ENCODE measurements around the gene MBD6.
"Not testable (repeated sequence)": the region's sequence is repeated elsewhere in the genome, so short reads cannot be mapped to it uniquely, and the experiment has no call there.

MBD6 gene

GRCh38 chr12:57513677-57514076 is 8.9 kb upstream of the MBD6 start:
- in situ Hi-C loops (cut with MboI; ENCODE audit: low sequenced_read_pairs) = not testable (repeated sequence)

- in situ Hi-C loops (cut with MboI; ENCODE audit: low sequenced_read_pairs) = not testable (repeated sequence)
Measured at GRCh38 chr12:57514246-57514645, 8.4 kb upstream of the MBD6 start.

- in situ Hi-C loops (cut with MboI; ENCODE audit: low sequenced_read_pairs) = no loop called here
Measured at GRCh38 chr12:57514720-57515407, 7.8 kb upstream of the MBD6 start.

- in situ Hi-C loops (cut with MboI; ENCODE audit: low sequenced_read_pairs) = no loop called here
Measured at GRCh38 chr12:57515408-57515933, 7.2 kb upstream of the MBD6 start.

GRCh38 chr12:57515934-57516541 is 6.6 kb upstream of the MBD6 start:
- in situ Hi-C loops (cut with MboI; ENCODE audit: low sequenced_read_pairs) = no loop called here

- in situ Hi-C loops (cut with MboI; ENCODE audit: low sequenced_read_pairs) = no loop called here
Measured at GRCh38 chr12:57516617-57517153, 5.9 kb upstream of the MBD6 start.

- in situ Hi-C loops (cut with MboI; ENCODE audit: low sequenced_read_pairs) = no loop called here
Measured at GRCh38 chr12:57517187-57517586, 5.4 kb upstream of the MBD6 start.

GRCh38 chr12:57517718-57518117 is 4.9 kb upstream of the MBD6 start:
- in situ Hi-C loops (cut with MboI; ENCODE audit: low sequenced_read_pairs) = not testable (repeated sequence)

GRCh38 chr12:57518176-57518919 is 4.3 kb upstream of the MBD6 start:
- in situ Hi-C loops (cut with MboI; ENCODE audit: low sequenced_read_pairs) = no loop called here

GRCh38 chr12:57518920-57519795 is 3.5 kb upstream of the MBD6 start:
- in situ Hi-C loops (cut with MboI; ENCODE audit: low sequenced_read_pairs) = no loop called here

- in situ Hi-C loops (cut with MboI; ENCODE audit: low sequenced_read_pairs) = no loop called here
Measured at GRCh38 chr12:57519796-57520052, 2.9 kb upstream of the MBD6 start.

GRCh38 chr12:57520053-57520818 is 2.4 kb upstream of the MBD6 start, which contains the start of gene DDIT3:
DDIT3 (minus strand) TSS chr12:57520514; CDS start chr12:57517406, 3,108 bp downstream.
- in situ Hi-C loops (cut with MboI; ENCODE audit: low sequenced_read_pairs) = no loop called here

- in situ Hi-C loops (cut with MboI; ENCODE audit: low sequenced_read_pairs) = no loop called here
Measured at GRCh38 chr12:57521525-57522010, 1.1 kb upstream of the MBD6 start.

GRCh38 chr12:57522887-57523705 is 472 bp downstream of the MBD6 start:
- in situ Hi-C loops (cut with MboI; ENCODE audit: low sequenced_read_pairs) = no loop called here

GRCh38 chr12:57523706-57524614 is 1.3 kb downstream of the MBD6 start:
- in situ Hi-C loops (cut with MboI; ENCODE audit: low sequenced_read_pairs) = no loop called here

- in situ Hi-C loops (cut with MboI; ENCODE audit: low sequenced_read_pairs) = no loop called here
Measured at GRCh38 chr12:57524814-57525614, 2.4 kb downstream of the MBD6 start.
